OCI-LY3 (cell line): ENCODE data around the gene PARP8.

ENCODE experiments used
- H2AFZ ChIP-seq: fragments of 200-600, 300-600 bp; shearing (Covaris generic); 2 replicates; pipeline ENCODE4 v1.6.0; 2014; ENCODE audit warnings: antibody characterized with exemption, low read depth, low read length
- H3K27ac ChIP-seq: fragments of 200-600, 300-600 bp; sonication (generic); 2 replicates; pipeline ENCODE4 v1.5.1; 2014; ENCODE audit warnings: mild to moderate bottlenecking, low read length, moderate library complexity, mixed read lengths
- H3K27me3 ChIP-seq: fragments of 200-600, 300-600 bp; sonication (generic); 2 replicates; pipeline ENCODE4 v1.6.1; 2014; ENCODE audit warnings: low read depth, low read length, mixed read lengths
- H3K36me3 ChIP-seq: fragments of 200-600, 300-600 bp; sonication (generic); replicated peaks from 2 replicates; pipeline ENCODE3; 2014; ENCODE audit warnings: low read depth, low read length, mixed read lengths
- H3K4me1 ChIP-seq: fragments of 300-600, 200-600 bp; sonication (generic); 2 replicates; pipeline ENCODE4 v1.6.1; 2014; ENCODE audit warnings: low read length, mixed read lengths
- H3K4me2 ChIP-seq: fragments of 200-600, 300-600 bp; sonication (generic); 2 replicates; pipeline ENCODE4 v1.6.1; 2014; ENCODE audit warnings: low read length, mixed read lengths
- H3K4me3 ChIP-seq: fragments of 300-600, 200-600 bp; sonication (generic); 2 replicates; pipeline ENCODE4 v1.5.1; 2014; ENCODE audit warnings: antibody characterized with exemption, mild to moderate bottlenecking, low read length, moderate library complexity
- H3K79me2 ChIP-seq: fragments of 300-600, 200-600 bp; shearing (Covaris generic); 2 replicates; pipeline ENCODE4 v1.6.1; 2014; ENCODE audit warnings: mild to moderate bottlenecking, low read length, mixed read lengths
- H3K9ac ChIP-seq: fragments of 300-600, 200-600 bp; shearing (Covaris generic); 2 replicates; pipeline ENCODE4 v1.6.0; 2014; ENCODE audit warnings: mild to moderate bottlenecking, low read length, moderate library complexity
- H3K9me3 ChIP-seq: fragments of 200-600, 300-600 bp; shearing (Covaris generic); 2 replicates; pipeline ENCODE4 v1.6.1; 2014; ENCODE audit warnings: low read length, mixed read lengths; ENCODE audit not compliant: insufficient read depth
- H4K20me1 ChIP-seq: fragments of 200-600, 300-600 bp; sonication (generic); 2 replicates; pipeline ENCODE4 v1.6.1; 2016; ENCODE audit warnings: low read length, mixed read lengths; ENCODE audit not compliant: insufficient read depth
- EZH2phosphoT487 ChIP-seq: fragments of 200-600 bp; shearing (Covaris generic); IDR thresholded peaks from 2 replicates; pipeline ENCODE4 v1.6.1; 2018; ENCODE audit warnings: antibody characterized with exemption, mixed run types, low read depth
- TF ChIP-seq, protein P1 (sequence below): fragments of 200-600, 300-600 bp; sonication (generic); IDR thresholded peaks from 2 replicates; pipeline ENCODE4 v1.5.1; 2014; ENCODE audit warnings: antibody characterized with exemption, low read length, low read depth

PARP8 gene

GRCh38 chr5:50814556-50814955 is 148.1 kb downstream of the PARP8 start:
- H2AFZ ChIP-seq, result no peak overlapping the region
- no peak overlapping the region for H3K4me2 ChIP-seq
- no peak overlapping the region for H3K9ac ChIP-seq
- H3K9me3 ChIP-seq, result no peaks in the 10 kb centered on the region
- H3K4me3 ChIP-seq, result no peak overlapping the region
- no peak for TF ChIP-seq EZH2phosphoT487
- TF ChIP-seq, protein P1, sequence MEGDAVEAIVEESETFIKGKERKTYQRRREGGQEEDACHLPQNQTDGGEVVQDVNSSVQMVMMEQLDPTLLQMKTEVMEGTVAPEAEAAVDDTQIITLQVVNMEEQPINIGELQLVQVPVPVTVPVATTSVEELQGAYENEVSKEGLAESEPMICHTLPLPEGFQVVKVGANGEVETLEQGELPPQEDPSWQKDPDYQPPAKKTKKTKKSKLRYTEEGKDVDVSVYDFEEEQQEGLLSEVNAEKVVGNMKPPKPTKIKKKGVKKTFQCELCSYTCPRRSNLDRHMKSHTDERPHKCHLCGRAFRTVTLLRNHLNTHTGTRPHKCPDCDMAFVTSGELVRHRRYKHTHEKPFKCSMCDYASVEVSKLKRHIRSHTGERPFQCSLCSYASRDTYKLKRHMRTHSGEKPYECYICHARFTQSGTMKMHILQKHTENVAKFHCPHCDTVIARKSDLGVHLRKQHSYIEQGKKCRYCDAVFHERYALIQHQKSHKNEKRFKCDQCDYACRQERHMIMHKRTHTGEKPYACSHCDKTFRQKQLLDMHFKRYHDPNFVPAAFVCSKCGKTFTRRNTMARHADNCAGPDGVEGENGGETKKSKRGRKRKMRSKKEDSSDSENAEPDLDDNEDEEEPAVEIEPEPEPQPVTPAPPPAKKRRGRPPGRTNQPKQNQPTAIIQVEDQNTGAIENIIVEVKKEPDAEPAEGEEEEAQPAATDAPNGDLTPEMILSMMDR, result no peak
- H3K36me3 ChIP-seq, result no peaks in the 10 kb centered on the region
- H3K27me3 ChIP-seq, result no peaks in the 10 kb centered on the region
- H3K27ac ChIP-seq, result no peak overlapping the region
- H3K79me2 ChIP-seq, result no peaks in the 10 kb centered on the region
- no peaks in the 10 kb centered on the region for H4K20me1 ChIP-seq
- H3K4me1 ChIP-seq, result no peaks in the 10 kb centered on the region

- Histone ChIP-seq H3K36me3 (peaks cover 2% of the 10 kb centered on the region), H4K20me1 (no peaks in the 10 kb centered on the region), H3K27me3 (no peaks in the 10 kb centered on the region), H2AFZ (no peak overlapping the region), H3K4me1 (no peaks in the 10 kb centered on the region), H3K4me2 (no peak overlapping the region), H3K9me3 (no peaks in the 10 kb centered on the region), H3K27ac (no peak overlapping the region), H3K79me2 (no peaks in the 10 kb centered on the region), H3K9ac (no peak overlapping the region), H3K4me3 (no peak overlapping the region)
- TF ChIP-seq, protein P1, result no peak
- TF ChIP-seq EZH2phosphoT487, result no peak
These were observed 155.6 kb downstream of the PARP8 start for GRCh38 chr5:50822046-50822445.

DNA sequence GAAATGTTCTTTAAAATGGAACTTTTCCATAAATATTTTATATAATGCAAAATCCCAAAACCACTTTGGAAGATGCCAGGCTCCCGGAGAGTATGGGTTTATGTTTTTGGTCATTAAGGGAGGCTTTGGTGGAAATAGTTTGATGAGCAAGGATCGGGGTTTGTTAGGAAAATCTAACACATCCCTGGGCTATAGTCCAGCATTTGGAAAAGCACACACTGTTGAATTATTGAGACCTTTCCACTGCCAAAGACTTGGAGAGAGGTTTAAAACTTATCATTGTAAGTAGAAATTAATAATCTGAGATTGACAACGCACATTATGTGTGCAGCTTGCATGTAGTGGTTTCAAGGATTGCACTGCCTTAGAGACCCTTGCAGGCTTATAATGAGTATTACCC is 156.3 kb downstream of the PARP8 start:
- Histone ChIP-seq H3K4me1 (no peaks in the 10 kb centered on the region), H3K9me3 (no peaks in the 10 kb centered on the region), H3K4me2 (no peak overlapping the region), H3K4me3 (no peak overlapping the region), H4K20me1 (no peaks in the 10 kb centered on the region), H3K27me3 (no peaks in the 10 kb centered on the region), H2AFZ (no peak overlapping the region), H3K79me2 (no peaks in the 10 kb centered on the region), H3K27ac (no peak overlapping the region), H3K9ac (no peak overlapping the region), H3K36me3 (peaks cover 2% of the 10 kb centered on the region)
- no peak for TF ChIP-seq EZH2phosphoT487
- TF ChIP-seq, protein P1, result no peak

GRCh38 chr5:50823568-50823967 is 157.1 kb downstream of the PARP8 start:
- no peak for TF ChIP-seq EZH2phosphoT487
- TF ChIP-seq, protein P1, result no peak
- Histone ChIP-seq H3K36me3 (peaks cover 2% of the 10 kb centered on the region), H2AFZ (no peak overlapping the region), H3K4me1 (no peaks in the 10 kb centered on the region), H3K4me3 (no peak overlapping the region), H3K79me2 (no peaks in the 10 kb centered on the region), H3K9me3 (no peaks in the 10 kb centered on the region), H3K27ac (no peak overlapping the region), H3K27me3 (no peaks in the 10 kb centered on the region), H3K4me2 (no peak overlapping the region), H3K9ac (no peak overlapping the region), H4K20me1 (no peaks in the 10 kb centered on the region)
